Upper lobe of left lung (tissue), 4 donors: Measurements from ENCODE around the gene MIF.

Source experiments
- EP300 ChIP-seq, 4 donors: sonication (generic); formaldehyde crosslinking; IDR thresholded peaks; one replicate each; pipeline ENCODE4 v1.5.1; 2017; ENCODE audit warnings: antibody characterized with exemption in 4 of 4, control low read depth in 2 of 4
- POLR2AphosphoS5 ChIP-seq, 2 donors: sonication (generic); formaldehyde crosslinking; IDR thresholded peaks; one replicate each; pipeline ENCODE4 v1.5.1; 2017; ENCODE audit warnings: antibody characterized with exemption in 2 of 2
- TF ChIP-seq, protein P1 (sequence below), 6 experiments: fragments of 450-650 bp in 4 of 6; fragments of 200-600 bp in 2 of 6; sonication (generic) in 2 of 6; IDR thresholded peaks; one replicate each; pipeline ENCODE4 v1.5.1; 2016 to 2019; ENCODE audit warnings: antibody characterized with exemption in 6 of 6

DNA sequence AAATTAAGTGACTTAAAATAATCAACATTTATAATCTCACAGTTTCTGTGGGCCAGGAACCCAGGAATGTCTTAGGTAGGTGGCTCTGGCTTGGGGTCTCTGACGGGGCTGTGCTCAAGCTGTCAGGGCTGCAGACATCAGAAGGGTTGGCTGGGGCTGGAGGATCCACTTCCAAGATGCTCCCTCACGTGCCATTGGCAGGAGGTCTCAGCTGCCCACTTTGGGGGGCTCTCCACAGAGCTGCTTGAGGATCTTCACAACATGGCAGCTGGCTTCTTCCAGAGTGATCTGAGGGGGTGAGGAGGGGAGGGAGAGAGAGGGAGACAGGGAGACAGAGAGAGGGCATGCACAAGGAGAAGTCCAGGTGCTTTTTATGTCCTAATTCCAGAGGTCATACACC, 18.4 kb upstream of the MIF start:
- TF ChIP-seq, protein P1, sequence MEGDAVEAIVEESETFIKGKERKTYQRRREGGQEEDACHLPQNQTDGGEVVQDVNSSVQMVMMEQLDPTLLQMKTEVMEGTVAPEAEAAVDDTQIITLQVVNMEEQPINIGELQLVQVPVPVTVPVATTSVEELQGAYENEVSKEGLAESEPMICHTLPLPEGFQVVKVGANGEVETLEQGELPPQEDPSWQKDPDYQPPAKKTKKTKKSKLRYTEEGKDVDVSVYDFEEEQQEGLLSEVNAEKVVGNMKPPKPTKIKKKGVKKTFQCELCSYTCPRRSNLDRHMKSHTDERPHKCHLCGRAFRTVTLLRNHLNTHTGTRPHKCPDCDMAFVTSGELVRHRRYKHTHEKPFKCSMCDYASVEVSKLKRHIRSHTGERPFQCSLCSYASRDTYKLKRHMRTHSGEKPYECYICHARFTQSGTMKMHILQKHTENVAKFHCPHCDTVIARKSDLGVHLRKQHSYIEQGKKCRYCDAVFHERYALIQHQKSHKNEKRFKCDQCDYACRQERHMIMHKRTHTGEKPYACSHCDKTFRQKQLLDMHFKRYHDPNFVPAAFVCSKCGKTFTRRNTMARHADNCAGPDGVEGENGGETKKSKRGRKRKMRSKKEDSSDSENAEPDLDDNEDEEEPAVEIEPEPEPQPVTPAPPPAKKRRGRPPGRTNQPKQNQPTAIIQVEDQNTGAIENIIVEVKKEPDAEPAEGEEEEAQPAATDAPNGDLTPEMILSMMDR (IDR thresholded peaks at IDR 0.05), result no peak
- TF ChIP-seq POLR2AphosphoS5 (IDR thresholded peaks at IDR 0.05) (no peak), EP300 (IDR thresholded peaks at IDR 0.05) (no peak)
